Measurements from ENCODE around the gene ABCB7.
"Not testable (repeated sequence)": the region's sequence is repeated elsewhere in the genome, so short reads cannot be mapped to it uniquely, and the experiment has no call there.

The ABCB7 gene

GRCh38 chrX:75155827-75156525 is at the start of gene ABCB7:
ABCB7 (minus strand) TSS chrX:75156283; CDS start chrX:75156272, 11 bp downstream.
- DNase-seq, result peak; percentile 71

- DNase-seq, result not testable (repeated sequence)
These were observed 32.5 kb upstream of the ABCB7 start for GRCh38 chrX:75188415-75189206.

GRCh38 chrX:75181721-75182120 is 25.6 kb upstream of the ABCB7 start:
- no peak for DNase-seq

GRCh38 chrX:75179536-75180293 is 23.6 kb upstream of the ABCB7 start:
- not testable (repeated sequence) for DNase-seq

GRCh38 chrX:75172257-75172890 is 16.3 kb upstream of the ABCB7 start:
- not testable (repeated sequence) for DNase-seq

- no peak for DNase-seq
These were observed 2.0 kb upstream of the ABCB7 start for GRCh38 chrX:75158054-75158453.

- DNase-seq, result no peak
These were observed 455 bp upstream of the ABCB7 start for GRCh38 chrX:75156531-75156945.

- DNase-seq, result no peak
These were observed 646 bp downstream of the ABCB7 start for GRCh38 chrX:75155447-75155826.

GRCh38 chrX:75154871-75155270 is 1.2 kb downstream of the ABCB7 start:
- no peak for DNase-seq

- no peak for DNase-seq
These were observed 4.1 kb downstream of the ABCB7 start for GRCh38 chrX:75151827-75152592.

- no peak for DNase-seq
These were observed 6.4 kb downstream of the ABCB7 start for GRCh38 chrX:75149654-75150053.

- no peak for DNase-seq
These were observed 23.4 kb downstream of the ABCB7 start for GRCh38 chrX:75132672-75133071.

- DNase-seq, result no peak
These were observed 24.0 kb downstream of the ABCB7 start for GRCh38 chrX:75131973-75132627.

- DNase-seq, result not testable (repeated sequence)
These were observed 27.0 kb downstream of the ABCB7 start for GRCh38 chrX:75129069-75129468.

- DNase-seq, result no peak
These were observed 37.8 kb downstream of the ABCB7 start for GRCh38 chrX:75118296-75118695.

GRCh38 chrX:75115707-75116413 is 40.2 kb downstream of the ABCB7 start:
- no peak for DNase-seq

- no peak for DNase-seq
These were observed 41.4 kb downstream of the ABCB7 start for GRCh38 chrX:75114638-75115037.

GRCh38 chrX:75113664-75114063 is 42.4 kb downstream of the ABCB7 start:
- DNase-seq, result no peak

GRCh38 chrX:75107863-75108509 is 48.1 kb downstream of the ABCB7 start:
- no peak for DNase-seq

GRCh38 chrX:75106772-75107171 is 49.3 kb downstream of the ABCB7 start:
- no peak for DNase-seq
